GM19238 (cell line): ENCODE data around the gene ALDH6A1.

ENCODE experiments used
- DNase-seq: peaks from one replicate; pipeline ENCODE4 v3.0.0; 2011; ENCODE audit warnings: low spot score; ENCODE audit not compliant: insufficient read length

Gene ALDH6A1

GRCh38 chr14:74049876-74050495, 34.3 kb downstream of the ALDH6A1 start:
- DNase-seq: no peak

- DNase-seq: no peak
Observed at GRCh38 chr14:74048281-74048680, 36.0 kb downstream of the ALDH6A1 start.

- DNase-seq: no peak
Observed at GRCh38 chr14:74045522-74045921, 38.7 kb downstream of the ALDH6A1 start.

- no peak for DNase-seq
Observed at GRCh38 chr14:74042296-74042695, 42.0 kb downstream of the ALDH6A1 start.

- DNase-seq: peak; percentile 26
Observed at GRCh38 chr14:74038020-74038859, 46.0 kb downstream of the ALDH6A1 start.

- no peak for DNase-seq
Observed at GRCh38 chr14:74035556-74035955, 48.7 kb downstream of the ALDH6A1 start.

GRCh38 chr14:74034572-74034971, 49.7 kb downstream of the ALDH6A1 start:
- DNase-seq: no peak

GRCh38 chr14:74029136-74029535, 55.1 kb downstream of the ALDH6A1 start:
- DNase-seq: no peak

GRCh38 chr14:74022346-74022745, 61.9 kb downstream of the ALDH6A1 start:
- no peak for DNase-seq

GRCh38 chr14:74019408-74020137, 64.7 kb downstream of the ALDH6A1 start:
- DNase-seq: no peak

GRCh38 chr14:74018586-74019407, 65.5 kb downstream of the ALDH6A1 start, which contains the start of the genes BBOF1 and ENTPD5:
Gene BBOF1 (plus strand): TSS chr14:74019349. CDS start chr14:74019479, 130 bp downstream.
Gene ENTPD5 (minus strand): TSS chr14:74019288. CDS start chr14:73988102, 31,186 bp downstream.
- peak; percentile 93 for DNase-seq

- DNase-seq: peak; percentile 14
Observed at GRCh38 chr14:74018174-74018585, 66.1 kb downstream of the ALDH6A1 start.

- no peak for DNase-seq
Observed at GRCh38 chr14:74015963-74016362, 68.3 kb downstream of the ALDH6A1 start.

GRCh38 chr14:74015176-74015575, 69.1 kb downstream of the ALDH6A1 start:
- DNase-seq: no peak

- DNase-seq: no peak
Observed at GRCh38 chr14:74014299-74014698, 70.0 kb downstream of the ALDH6A1 start.

GRCh38 chr14:74008843-74009499, 75.3 kb downstream of the ALDH6A1 start:
- DNase-seq: no peak
